Liver (tissue), 9 donors: Measurements from ENCODE around the gene MCF2L. TPM values are rescaled to one million over a fixed set of nuclear protein-coding genes. Genes with fewer than 3 reads are reported as not detected.

Source experiments
- DNase-seq: peaks from one replicate; pipeline ENCODE4 v3.0.0-alpha.2; 2017; ENCODE audit warnings: low spot score
- H3K27ac ChIP-seq, 2 donors: one replicate each; pipeline ENCODE4 v1.7.0; 2013; ENCODE audit warnings: inconsistent platforms in 2 of 2, low read length in 2 of 2, control low read depth in 1 of 2, low read depth in 1 of 2, mild to moderate bottlenecking in 1 of 2
- H3K27me3 ChIP-seq, 4 donors: one replicate each; pipeline versions ENCODE4 v1.6.1 to v1.7.0; 2013; ENCODE audit warnings: low read length in 3 of 4, inconsistent platforms in 1 of 4, mild to moderate bottlenecking in 1 of 4, moderate library complexity in 1 of 4; ENCODE audit not compliant: control insufficient read depth in 4 of 4, insufficient read depth in 4 of 4
- H3K36me3 ChIP-seq, 4 donors: one replicate each; pipeline versions ENCODE4 v1.6.1 to v1.7.0; 2013; ENCODE audit warnings: low read length in 3 of 4, mild to moderate bottlenecking in 3 of 4, low read depth in 1 of 4, moderate library complexity in 1 of 4; ENCODE audit not compliant: control insufficient read depth in 4 of 4, insufficient read depth in 3 of 4
- H3K4me1 ChIP-seq, 4 donors: one replicate each; pipeline versions ENCODE4 v1.6.1 to v1.7.0; 2013; ENCODE audit warnings: low read length in 3 of 4, mild to moderate bottlenecking in 3 of 4, moderate library complexity in 1 of 4; ENCODE audit not compliant: control insufficient read depth in 4 of 4, insufficient read depth in 4 of 4
- H3K4me3 ChIP-seq, 3 donors: one replicate each; pipeline versions ENCODE4 v1.6.1 to v1.7.0; 2013; ENCODE audit warnings: low read length in 3 of 3, control low read depth in 1 of 3, low read depth in 1 of 3, mild to moderate bottlenecking in 1 of 3
- H3K9ac ChIP-seq, 2 donors: one replicate each; pipeline ENCODE4 v1.7.0; 2013; ENCODE audit warnings: low read length in 2 of 2, mild to moderate bottlenecking in 2 of 2, moderate library complexity in 2 of 2, control low read depth in 1 of 2, low read depth in 1 of 2
- H3K9me3 ChIP-seq, 4 donors: one replicate each; pipeline versions ENCODE4 v1.6.1 to v1.7.0; 2013; ENCODE audit warnings: low read length in 3 of 4; ENCODE audit not compliant: control insufficient read depth in 4 of 4
- ATF3 ChIP-seq: IDR thresholded peaks from 2 replicates; pipeline ENCODE4 v1.6.1; 2016; ENCODE audit warnings: antibody characterized with exemption
- CTCF ChIP-seq: fragments of 150-350 bp; IDR thresholded peaks from 2 replicates; pipeline ENCODE4 v1.5.1; 2017; ENCODE audit warnings: improper control_type of control experiment, low read depth, low read length; ENCODE audit not compliant: missing input control
- EGR1 ChIP-seq, 2 donors: IDR thresholded peaks; 2 replicates each; pipeline ENCODE4 v1.6.1; 2016 to 2018; ENCODE audit warnings: antibody characterized with exemption in 2 of 2, low read depth in 2 of 2
- FOXA1 ChIP-seq: IDR thresholded peaks from 2 replicates; pipeline ENCODE4 v1.6.1; 2016; ENCODE audit warnings: antibody characterized with exemption
- FOXA2 ChIP-seq: IDR thresholded peaks from 2 replicates; pipeline ENCODE4 v1.6.1; 2016; ENCODE audit warnings: antibody characterized with exemption
- GABPA ChIP-seq, 2 donors: IDR thresholded peaks in 1 of 2; conservative IDR thresholded peaks in 1 of 2; 2 replicates each; pipeline ENCODE4 v1.6.1; 2016; ENCODE audit warnings: antibody characterized with exemption in 2 of 2, mild to moderate bottlenecking in 1 of 2, moderate library complexity in 1 of 2
- HNF4A ChIP-seq, 2 donors: conservative IDR thresholded peaks; 2 replicates each; pipeline ENCODE4 v1.6.1; 2016; ENCODE audit warnings: antibody characterized with exemption in 2 of 2, mild to moderate bottlenecking in 2 of 2
- HNF4G ChIP-seq: IDR thresholded peaks from 2 replicates; pipeline ENCODE4 v1.6.1; 2016; ENCODE audit warnings: antibody characterized with exemption
- JUND ChIP-seq, 2 donors: IDR thresholded peaks; 2 replicates each; pipeline ENCODE4 v1.6.1; 2016; ENCODE audit warnings: antibody characterized with exemption in 2 of 2
- NR2F2 ChIP-seq: IDR thresholded peaks from 2 replicates; pipeline ENCODE4 v1.6.1; 2016; ENCODE audit warnings: antibody characterized with exemption
- RAD21 ChIP-seq, 2 donors: IDR thresholded peaks; 2 replicates each; pipeline ENCODE4 v1.6.1; 2016; ENCODE audit warnings: antibody characterized with exemption in 2 of 2, mild to moderate bottlenecking in 2 of 2
- REST ChIP-seq: IDR thresholded peaks from 2 replicates; pipeline ENCODE4 v1.6.1; 2016; ENCODE audit warnings: antibody characterized with exemption, mild to moderate bottlenecking
- RXRA ChIP-seq, 2 donors: IDR thresholded peaks; 2 replicates each; pipeline ENCODE4 v1.6.1; 2017 to 2018; ENCODE audit warnings: antibody characterized with exemption in 2 of 2, mild to moderate bottlenecking in 1 of 2
- SP1 ChIP-seq: IDR thresholded peaks from 2 replicates; pipeline ENCODE4 v1.6.1; 2018; ENCODE audit warnings: antibody characterized with exemption, mild to moderate bottlenecking
- TAF1 ChIP-seq: conservative IDR thresholded peaks from 2 replicates; pipeline ENCODE4 v1.6.1; 2016; ENCODE audit warnings: antibody characterized with exemption, mild to moderate bottlenecking
- YY1 ChIP-seq: IDR thresholded peaks from 2 replicates; pipeline ENCODE4 v1.6.1; 2016; ENCODE audit warnings: antibody characterized with exemption, mild to moderate bottlenecking
- WGBS: extraction: QIAGEN DNeasy Blood & Tissue Kit; methylation state at CpG from one replicate; pipeline ENCODE4 v1.1.7; 2013; 5-methylcytosine and 5-hydroxymethylcytosine counted together
- polyA plus RNA-seq, 2 donors: library from polyadenylated mRNA; stranded (reverse) in 1 of 2; unstranded in 1 of 2; fragments of 200-250 nt in 1 of 2; fragments of >200 nt in 1 of 2; fragmentation: Nextera tagmentation in 1 of 2; extraction: Ambion mirVana in 1 of 2; gene quantifications; one replicate each; pipeline versions ENCODE4 v1.2.1 to v1.2.3, GENCODE V29; 2013 to 2015
- total RNA-seq, 2 donors: library from RNA; depleted of rRNA; stranded (reverse); fragments of >200 nt; gene quantifications; one replicate each; pipeline ENCODE4 v1.2.3, GENCODE V29; 2014
- TF ChIP-seq, protein P1 (sequence below): IDR thresholded peaks from 2 replicates; pipeline ENCODE4 v1.6.1; 2016; ENCODE audit warnings: antibody characterized with exemption
- donor health status: healthy.
- donor health status: healthy.
- donor health status: healthy.
- donor health status: healthy.
- donor health status: healthy.

The MCF2L gene
- total and polyA plus RNA-seq, 4 donors, result 2.9 to 12.8 (median 7.1) TPM

DNA sequence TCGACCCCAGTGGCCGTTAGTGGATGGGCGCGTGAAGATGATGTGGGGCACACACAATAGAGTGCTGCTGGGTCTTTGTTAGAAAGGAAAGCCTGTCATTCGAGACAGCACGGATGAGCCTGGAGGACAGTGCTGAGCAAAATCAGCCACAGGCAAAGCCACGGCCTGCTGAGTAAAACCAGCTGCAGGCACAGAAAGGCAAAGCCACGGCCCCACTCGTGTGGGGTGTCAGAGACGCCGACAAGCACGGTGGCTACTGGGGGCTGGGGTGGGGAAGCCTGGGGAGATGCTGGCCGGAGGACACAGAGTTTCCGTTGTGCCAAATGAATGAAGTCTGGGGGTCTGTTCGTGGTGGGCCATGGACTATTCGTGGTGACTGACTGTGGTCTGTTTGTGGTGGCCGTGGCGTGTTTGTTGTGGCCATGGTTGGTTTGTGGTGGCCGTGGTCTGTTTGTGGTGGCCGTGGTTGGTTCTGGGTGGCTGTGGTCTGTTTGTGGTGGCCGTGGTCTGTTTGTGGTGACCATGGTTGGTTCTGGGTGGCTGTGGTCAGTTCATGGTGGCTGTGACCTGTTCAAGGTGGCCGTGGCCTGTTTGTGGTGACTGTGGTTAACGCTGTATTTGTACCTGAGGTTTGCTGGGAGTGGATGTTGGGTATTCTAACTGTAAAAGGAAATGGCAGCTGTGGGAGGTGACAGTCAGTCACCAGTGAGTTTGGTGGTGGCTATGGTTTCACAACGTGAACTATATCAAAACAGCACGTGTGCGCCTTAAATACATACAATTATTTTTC lies 36.3 kb downstream of the MCF2L start:
- Histone ChIP-seq H3K4me3 (no peak overlapping the region), H3K9ac (no peak overlapping the region), H3K36me3 (no peaks in the 10 kb centered on the region), H3K27me3 (no peaks in the 10 kb centered on the region), H3K9me3 (no peaks in the 10 kb centered on the region), H3K4me1 (peaks cover 0 to 10% (median 5%) of the 10 kb centered on the region in 4 donors), H3K27ac (no peak overlapping the region)
- DNase-seq, result no peak
- TF ChIP-seq CTCF (no peak), GABPA (IDR thresholded peaks at IDR 0.05 in 1 of 2, conservative IDR thresholded peaks at IDR 0.05 in 1 of 2) (no peak), FOXA2 (no peak), EGR1 (IDR thresholded peaks at IDR 0.05; ENCODE audit: low read depth in 2 of 2) (no peak), NR2F2 (no peak), HNF4A (conservative IDR thresholded peaks at IDR 0.05) (no peak), REST (no peak), RXRA (IDR thresholded peaks at IDR 0.05) (no peak), HNF4G (no peak), TAF1 (no peak), FOXA1 (no peak), JUND (IDR thresholded peaks at IDR 0.05) (no peak)
- 93% methylated on average over 26 of the region's 26 CpGs for WGBS

DNA sequence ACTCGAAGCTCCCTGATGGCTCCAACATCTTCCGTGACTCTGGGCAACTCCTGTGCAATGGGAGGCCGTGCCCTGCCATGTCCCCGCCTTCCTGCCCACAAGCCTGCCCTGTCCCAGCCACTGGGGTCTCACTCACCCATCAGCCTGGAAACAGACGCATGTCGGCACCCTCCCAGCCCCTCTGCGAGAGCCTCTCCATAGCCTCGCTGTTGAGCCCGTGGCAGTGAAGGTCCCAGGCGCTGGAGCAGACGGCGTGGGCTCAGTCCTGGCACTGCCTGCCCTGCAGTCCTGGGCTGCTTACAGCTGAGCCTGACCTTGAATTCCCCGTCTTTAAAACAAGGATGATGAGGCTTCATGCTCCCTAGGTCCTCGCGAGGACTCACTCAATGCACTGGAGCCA lies 37.0 kb downstream of the MCF2L start:
- no peaks in the 10 kb centered on the region for H3K27me3 ChIP-seq
- WGBS, result 98% methylated on average over 15 of the region's 15 CpGs
- DNase-seq, result no peak
- no peak for TF ChIP-seq HNF4G
- no peak for TF ChIP-seq REST
- TF ChIP-seq EGR1 (IDR thresholded peaks at IDR 0.05; ENCODE audit: low read depth in 2 of 2), result no peak
- no peak for TF ChIP-seq TAF1
- no peak for TF ChIP-seq YY1
- no peak for TF ChIP-seq CTCF
- TF ChIP-seq ATF3, result no peak
- TF ChIP-seq, protein P1, sequence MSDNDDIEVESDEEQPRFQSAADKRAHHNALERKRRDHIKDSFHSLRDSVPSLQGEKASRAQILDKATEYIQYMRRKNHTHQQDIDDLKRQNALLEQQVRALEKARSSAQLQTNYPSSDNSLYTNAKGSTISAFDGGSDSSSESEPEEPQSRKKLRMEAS, result no peak
- no peak for TF ChIP-seq RAD21 (IDR thresholded peaks at IDR 0.05)
- no peak for TF ChIP-seq NR2F2
- no peak for TF ChIP-seq RXRA (IDR thresholded peaks at IDR 0.05)
- no peak for TF ChIP-seq JUND (IDR thresholded peaks at IDR 0.05)
- TF ChIP-seq SP1, result no peak
- no peak for TF ChIP-seq HNF4A (conservative IDR thresholded peaks at IDR 0.05)
- TF ChIP-seq FOXA1, result no peak
- TF ChIP-seq GABPA (IDR thresholded peaks at IDR 0.05 in 1 of 2, conservative IDR thresholded peaks at IDR 0.05 in 1 of 2), result no peak
- TF ChIP-seq FOXA2, result no peak
- H3K4me3 ChIP-seq, result no peak overlapping the region
- H3K27ac ChIP-seq, result no peak overlapping the region
- H3K9ac ChIP-seq, result no peak overlapping the region
- H3K9me3 ChIP-seq, result no peaks in the 10 kb centered on the region
- peaks cover 0 to 10% (median 6%) of the 10 kb centered on the region in 4 donors for H3K4me1 ChIP-seq
- no peaks in the 10 kb centered on the region for H3K36me3 ChIP-seq
